Memory B cell (primary cell): ENCODE results near the gene BLTP3B.
A peak's percentile ranks its signal among the peaks of the same experiment; 100 is the strongest.

Experiments
- ATAC-seq: fragments of 150-1000 bp; cut with Tn5 transposase; 2 replicates; pipeline ENCODE4 v1.10.0; 2021; ENCODE audit warnings: low read depth, mild to moderate bottlenecking, moderate library complexity
- DNase-seq, 2 donors: peaks; one replicate each; pipeline ENCODE4 v3.0.0; 2022; ENCODE audit warnings: low spot score in 2 of 2
- H3K27ac Mint-ChIP-seq: one replicate; pipeline ENCODE4 v1.8.0; 2022; ENCODE audit warnings: mild to moderate bottlenecking, moderate library complexity, mixed read lengths
- H3K27me3 Mint-ChIP-seq: one replicate; pipeline ENCODE4 v1.8.0; 2022; ENCODE audit warnings: mixed read lengths
- H3K36me3 Mint-ChIP-seq: one replicate; pipeline ENCODE4 v1.8.0; 2022; ENCODE audit warnings: mild to moderate bottlenecking, mixed read lengths
- H3K4me1 Mint-ChIP-seq: one replicate; pipeline ENCODE4 v1.8.0; 2022; ENCODE audit warnings: mixed read lengths
- H3K4me3 Mint-ChIP-seq: one replicate; pipeline ENCODE4 v1.8.0; 2022; ENCODE audit warnings: mild to moderate bottlenecking, moderate library complexity, mixed read lengths
- H3K9me3 Mint-ChIP-seq: one replicate; pipeline ENCODE4 v1.8.0; 2022; ENCODE audit warnings: mixed read lengths

BLTP3B gene

DNA sequence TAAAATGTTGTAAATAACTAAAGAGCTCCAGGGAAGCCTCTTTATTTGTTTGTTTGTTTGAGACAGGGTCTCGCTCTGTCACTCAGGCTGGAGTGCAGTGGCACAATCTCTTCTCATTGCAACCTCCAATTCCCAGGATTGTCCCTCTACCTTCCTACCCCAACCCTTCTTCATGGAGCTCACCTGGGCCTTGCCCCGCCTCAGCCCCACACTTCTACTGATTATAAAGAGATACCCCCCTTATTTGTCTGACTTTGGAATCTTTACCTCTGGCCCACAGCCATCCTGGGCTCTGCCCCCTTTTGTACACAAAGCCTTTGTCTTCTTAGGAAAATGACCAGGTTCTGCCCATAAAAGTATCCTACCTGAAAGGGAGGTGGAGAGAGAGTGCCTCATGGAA is 9.1 kb upstream of the BLTP3B start:
- no peak for ATAC-seq
- H3K27ac Mint-ChIP-seq, result no peak overlapping the region
- peaks cover 5% of the 10 kb centered on the region for H3K4me1 Mint-ChIP-seq
- no peak for DNase-seq
- H3K9me3 Mint-ChIP-seq, result no peaks in the 10 kb centered on the region
- H3K4me3 Mint-ChIP-seq, result no peak overlapping the region
- H3K27me3 Mint-ChIP-seq, result no peaks in the 10 kb centered on the region
- peaks cover 3% of the 10 kb centered on the region for H3K36me3 Mint-ChIP-seq

GRCh38 chr12:100146252-100146651 is 3.6 kb upstream of the BLTP3B start:
- Mint-ChIP-seq H3K27ac (no peak overlapping the region), H3K27me3 (no peaks in the 10 kb centered on the region), H3K36me3 (peaks cover 3% of the 10 kb centered on the region), H3K4me3 (no peak overlapping the region), H3K4me1 (peaks cover 10% of the 10 kb centered on the region), H3K9me3 (no peaks in the 10 kb centered on the region)
- ATAC-seq (no peak), DNase-seq (no peak)

GRCh38 chr12:100145643-100146042 is 3.0 kb upstream of the BLTP3B start:
- ATAC-seq (no peak), DNase-seq (no peak)
- H3K27me3 Mint-ChIP-seq, result no peaks in the 10 kb centered on the region
- H3K9me3 Mint-ChIP-seq, result no peaks in the 10 kb centered on the region
- peaks cover 10% of the 10 kb centered on the region for H3K4me1 Mint-ChIP-seq
- no peak overlapping the region for H3K27ac Mint-ChIP-seq
- H3K4me3 Mint-ChIP-seq, result no peak overlapping the region
- H3K36me3 Mint-ChIP-seq, result peaks cover 3% of the 10 kb centered on the region

- no peaks in the 10 kb centered on the region for H3K27me3 Mint-ChIP-seq
- H3K36me3 Mint-ChIP-seq, result no peaks in the 10 kb centered on the region
- DNase-seq (peak; percentile 30 to 78), ATAC-seq (peak; percentile 42)
- peak overlapping the region; percentile 91 for H3K27ac Mint-ChIP-seq
- H3K4me1 Mint-ChIP-seq, result peaks cover 32% of the 10 kb centered on the region
- peak overlapping the region; percentile 88 for H3K4me3 Mint-ChIP-seq
- no peaks in the 10 kb centered on the region for H3K9me3 Mint-ChIP-seq
Observed at GRCh38 chr12:100141998-100142850, 450 bp downstream of the BLTP3B start.

- Mint-ChIP-seq H3K36me3 (no peaks in the 10 kb centered on the region), H3K27me3 (no peaks in the 10 kb centered on the region), H3K4me1 (peaks cover 35% of the 10 kb centered on the region), H3K9me3 (no peaks in the 10 kb centered on the region), H3K27ac (peak overlapping the region; percentile 91), H3K4me3 (peak overlapping the region; percentile 88)
- DNase-seq (no peak), ATAC-seq (no peak)
Observed at GRCh38 chr12:100141666-100141997, 1.0 kb downstream of the BLTP3B start.

DNA sequence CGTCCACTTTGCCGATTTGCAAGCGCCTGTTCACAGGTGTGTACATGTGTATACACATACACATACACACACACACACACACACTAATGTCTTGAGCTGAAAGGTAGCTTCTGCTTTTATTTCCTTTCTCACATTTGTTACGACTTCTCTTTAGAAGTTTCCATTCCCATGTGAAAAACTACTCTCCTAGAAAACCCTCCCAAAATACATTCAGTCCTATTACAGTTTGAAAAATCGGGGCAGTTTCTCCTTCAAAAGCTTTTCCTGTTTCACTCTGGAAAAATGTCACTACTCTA is 3.9 kb downstream of the BLTP3B start:
- H3K4me1 Mint-ChIP-seq, result peaks cover 44% of the 10 kb centered on the region
- DNase-seq (no peak), ATAC-seq (no peak)
- no peaks in the 10 kb centered on the region for H3K9me3 Mint-ChIP-seq
- H3K4me3 Mint-ChIP-seq, result peak overlapping the region; percentile 66
- no peaks in the 10 kb centered on the region for H3K27me3 Mint-ChIP-seq
- H3K27ac Mint-ChIP-seq, result peak overlapping the region; percentile 51
- H3K36me3 Mint-ChIP-seq, result peaks cover 7% of the 10 kb centered on the region

DNA sequence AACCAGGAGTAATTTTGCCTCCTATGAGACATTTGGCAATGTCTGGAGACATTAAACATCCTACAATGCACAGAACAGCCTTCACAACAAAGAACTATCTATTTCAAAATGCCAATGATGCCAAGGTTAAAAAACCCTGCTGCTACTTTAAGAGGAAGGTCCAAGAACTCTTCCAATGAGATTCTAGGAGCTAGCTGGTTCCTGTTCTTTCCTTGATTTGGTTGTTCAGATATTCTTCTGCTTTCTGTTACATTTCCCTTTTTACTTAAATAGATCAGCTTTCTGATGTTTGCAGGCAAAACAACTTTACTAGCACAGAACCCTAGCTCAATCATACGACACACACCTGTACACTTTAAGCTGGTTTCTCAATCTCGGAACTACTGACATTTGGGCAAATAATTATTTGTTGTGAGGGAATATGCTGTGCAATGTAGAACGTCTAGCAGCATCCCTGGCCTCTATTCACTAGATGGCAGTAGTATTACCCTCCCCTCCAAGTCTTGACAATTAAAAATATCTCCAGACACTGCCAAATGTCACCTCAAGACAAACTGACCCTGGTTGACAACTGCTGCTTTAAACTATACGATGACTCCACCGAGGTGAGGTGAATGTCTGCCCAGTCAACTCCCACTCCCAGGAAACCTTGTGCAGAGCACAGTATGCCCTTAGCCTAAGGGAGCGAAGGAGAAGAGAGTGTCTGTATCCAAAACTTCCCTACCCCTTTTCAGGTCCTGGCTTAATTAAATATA is 4.4 kb downstream of the BLTP3B start:
- Mint-ChIP-seq H3K36me3 (peaks cover 7% of the 10 kb centered on the region), H3K9me3 (no peaks in the 10 kb centered on the region), H3K27ac (peak overlapping the region; percentile 51), H3K27me3 (no peaks in the 10 kb centered on the region), H3K4me1 (peaks cover 43% of the 10 kb centered on the region), H3K4me3 (peak overlapping the region; percentile 66)
- DNase-seq (peak in 1 of 2 donors; percentile 13), ATAC-seq (peak; percentile 8)

GRCh38 chr12:100133200-100133599 is 9.5 kb downstream of the BLTP3B start:
- DNase-seq (no peak), ATAC-seq (no peak)
- Mint-ChIP-seq H3K27ac (no peak overlapping the region), H3K9me3 (no peaks in the 10 kb centered on the region), H3K4me3 (no peak overlapping the region), H3K36me3 (peaks cover 11% of the 10 kb centered on the region), H3K27me3 (no peaks in the 10 kb centered on the region), H3K4me1 (peaks cover 34% of the 10 kb centered on the region)

DNA sequence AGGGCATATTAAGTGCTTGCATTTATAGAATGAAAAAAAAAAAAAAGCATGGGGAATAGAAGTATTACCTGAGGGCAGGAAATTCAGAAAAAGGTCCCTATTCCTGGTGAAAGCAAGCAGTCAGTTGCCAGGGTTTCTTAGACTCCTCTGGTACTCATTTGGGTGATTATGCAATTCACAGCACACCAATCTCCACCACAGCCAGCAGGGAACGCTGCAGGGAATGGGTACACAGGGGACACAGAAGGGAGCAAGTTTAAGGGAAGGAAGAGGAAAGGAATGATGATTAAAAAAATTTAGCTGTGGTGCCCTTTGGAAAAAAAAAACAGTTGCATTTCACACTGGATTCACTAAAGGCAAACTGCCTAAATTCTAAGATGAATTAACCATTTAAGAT is 14.2 kb downstream of the BLTP3B start:
- DNase-seq, result no peak
- Mint-ChIP-seq H3K27me3 (no peaks in the 10 kb centered on the region), H3K4me3 (no peak overlapping the region), H3K9me3 (no peaks in the 10 kb centered on the region), H3K4me1 (peaks cover 19% of the 10 kb centered on the region), H3K27ac (peak overlapping the region; percentile 78), H3K36me3 (peaks cover 4% of the 10 kb centered on the region)
- ATAC-seq, result no peak

GRCh38 chr12:100127766-100128511 is 14.7 kb downstream of the BLTP3B start:
- Mint-ChIP-seq H3K4me3 (no peak overlapping the region), H3K27me3 (no peaks in the 10 kb centered on the region), H3K27ac (peak overlapping the region; percentile 78), H3K36me3 (peaks cover 4% of the 10 kb centered on the region), H3K9me3 (no peaks in the 10 kb centered on the region), H3K4me1 (peaks cover 17% of the 10 kb centered on the region)
- DNase-seq, result no peak
- ATAC-seq, result no peak

- ATAC-seq (no peak), DNase-seq (no peak)
- Mint-ChIP-seq H3K9me3 (peaks cover 5% of the 10 kb centered on the region), H3K36me3 (peaks cover 10% of the 10 kb centered on the region), H3K27ac (no peak overlapping the region), H3K27me3 (no peaks in the 10 kb centered on the region), H3K4me3 (no peak overlapping the region), H3K4me1 (peaks cover 15% of the 10 kb centered on the region)
Observed at GRCh38 chr12:100123316-100124095, 19.2 kb downstream of the BLTP3B start.

DNA sequence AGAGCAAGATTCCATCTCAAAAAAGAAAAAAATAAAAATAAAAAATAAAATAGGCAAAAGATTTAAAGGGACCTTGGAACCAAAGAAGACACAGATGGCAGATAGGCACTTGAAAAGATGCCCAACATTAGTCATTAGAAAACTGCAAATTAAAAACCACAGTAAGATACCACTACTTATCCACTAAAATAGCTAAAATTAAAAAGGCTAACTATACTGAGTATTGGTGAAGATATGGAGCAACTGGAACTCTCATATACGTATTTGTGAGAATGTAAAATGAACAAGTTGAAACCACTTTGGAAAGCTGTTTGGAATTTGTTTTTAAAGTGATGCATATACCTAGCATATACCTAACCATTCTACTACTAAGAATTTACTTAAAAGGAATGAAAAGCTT is 22.3 kb downstream of the BLTP3B start:
- Mint-ChIP-seq H3K27ac (no peak overlapping the region), H3K27me3 (no peaks in the 10 kb centered on the region), H3K4me3 (no peak overlapping the region), H3K36me3 (peaks cover 13% of the 10 kb centered on the region), H3K9me3 (peaks cover 5% of the 10 kb centered on the region), H3K4me1 (peaks cover 11% of the 10 kb centered on the region)
- no peak for DNase-seq
- no peak for ATAC-seq

DNA sequence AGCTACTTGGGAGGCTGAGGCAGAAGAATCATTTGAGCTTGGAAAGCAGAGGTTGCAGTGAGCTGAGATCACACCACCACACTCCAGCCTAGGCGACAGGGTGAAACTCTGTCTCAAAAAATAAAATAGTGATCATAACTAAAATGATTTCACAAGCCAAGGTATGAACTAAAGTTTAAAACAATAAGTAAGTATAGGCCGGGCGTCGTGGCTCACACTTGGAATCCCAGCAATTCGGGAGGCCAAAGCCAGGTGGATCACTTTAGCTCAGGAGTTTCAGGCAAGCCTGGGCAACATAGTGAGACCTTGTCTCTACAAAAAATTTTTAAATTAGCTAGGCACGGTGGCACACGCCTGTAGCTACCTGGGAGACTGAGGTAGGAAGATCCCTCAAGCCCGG is 27.4 kb downstream of the BLTP3B start:
- H3K36me3 Mint-ChIP-seq, result peaks cover 10% of the 10 kb centered on the region
- DNase-seq (no peak), ATAC-seq (no peak)
- H3K4me3 Mint-ChIP-seq, result no peak overlapping the region
- H3K4me1 Mint-ChIP-seq, result peaks cover 12% of the 10 kb centered on the region
- peaks cover 1% of the 10 kb centered on the region for H3K9me3 Mint-ChIP-seq
- H3K27me3 Mint-ChIP-seq, result no peaks in the 10 kb centered on the region
- H3K27ac Mint-ChIP-seq, result no peak overlapping the region

- H3K27me3 Mint-ChIP-seq, result no peaks in the 10 kb centered on the region
- no peak overlapping the region for H3K4me3 Mint-ChIP-seq
- H3K4me1 Mint-ChIP-seq, result peaks cover 14% of the 10 kb centered on the region
- H3K36me3 Mint-ChIP-seq, result peaks cover 9% of the 10 kb centered on the region
- no peak overlapping the region for H3K27ac Mint-ChIP-seq
- ATAC-seq, result no peak
- DNase-seq, result no peak
- no peaks in the 10 kb centered on the region for H3K9me3 Mint-ChIP-seq
Observed at GRCh38 chr12:100114574-100114973, 28.1 kb downstream of the BLTP3B start.
